Activated naive CD4-positive, alpha-beta T cell treated with anti-CD3 and anti-CD28 coated beads, Interleukin-2, amount 10 ng/mL, durations not matched to agents 7 days and 5 days (primary cell): ENCODE results near the gene COL25A1.
"Not testable (repeated sequence)": the region's sequence is repeated elsewhere in the genome, so short reads cannot be mapped to it uniquely, and the experiment has no call there.

Experiments
- CTCF ChIA-PET: fragments of 350-600 bp; sonication (Branson Sonifier 250); formaldehyde crosslinking; loops from one replicate; lab custom pipeline; 2021; ENCODE audit warnings: antibody characterized with exemption; lab: Charles Lee
- DNase-seq: peaks from one replicate; pipeline ENCODE4 v3.0.0-alpha.2; 2020
- H3K27ac Mint-ChIP-seq: one replicate; pipeline ENCODE4 v1.8.0; 2021; ENCODE audit warnings: mild to moderate bottlenecking, moderate library complexity, mixed read lengths
- H3K27me3 Mint-ChIP-seq: one replicate; pipeline ENCODE4 v1.8.0; 2021; ENCODE audit warnings: mild to moderate bottlenecking, mixed read lengths
- H3K36me3 Mint-ChIP-seq: one replicate; pipeline ENCODE4 v1.8.0; 2021; ENCODE audit warnings: mixed read lengths
- H3K4me1 Mint-ChIP-seq: one replicate; pipeline ENCODE4 v1.8.0; 2021; ENCODE audit warnings: mixed read lengths
- H3K4me3 Mint-ChIP-seq: one replicate; pipeline ENCODE4 v1.8.0; 2021; ENCODE audit warnings: mild to moderate bottlenecking, moderate library complexity, mixed read lengths
- H3K9me3 Mint-ChIP-seq: one replicate; pipeline ENCODE4 v1.8.0; 2021; ENCODE audit warnings: mixed read lengths

The COL25A1 gene

GRCh38 chr4:109160494-109160893 is 142.0 kb downstream of the COL25A1 start:
- CTCF ChIA-PET: no interaction called here
- Mint-ChIP-seq H3K4me1 (no peaks in the 10 kb centered on the region), H3K27me3 (peaks cover 13% of the 10 kb centered on the region), H3K9me3 (no peaks in the 10 kb centered on the region), H3K4me3 (no peak overlapping the region), H3K27ac (no peak overlapping the region), H3K36me3 (no peaks in the 10 kb centered on the region)
- no peak for DNase-seq

- CTCF ChIA-PET: no interaction called here
- Mint-ChIP-seq H3K36me3 (no peaks in the 10 kb centered on the region), H3K9me3 (no peaks in the 10 kb centered on the region), H3K27me3 (peaks cover 8% of the 10 kb centered on the region), H3K4me3 (no peak overlapping the region), H3K27ac (no peak overlapping the region), H3K4me1 (no peaks in the 10 kb centered on the region)
- DNase-seq: no peak
Measured at GRCh38 chr4:109157696-109158095, 144.8 kb downstream of the COL25A1 start.

GRCh38 chr4:109157205-109157604 is 145.3 kb downstream of the COL25A1 start:
- Mint-ChIP-seq H3K4me3 (no peak overlapping the region), H3K27ac (no peak overlapping the region), H3K4me1 (no peaks in the 10 kb centered on the region), H3K27me3 (peaks cover 5% of the 10 kb centered on the region), H3K36me3 (no peaks in the 10 kb centered on the region), H3K9me3 (no peaks in the 10 kb centered on the region)
- CTCF ChIA-PET: no interaction called here
- DNase-seq: no peak

- Mint-ChIP-seq H3K9me3 (no peaks in the 10 kb centered on the region), H3K36me3 (no peaks in the 10 kb centered on the region), H3K4me1 (no peaks in the 10 kb centered on the region), H3K27ac (no peak overlapping the region), H3K4me3 (no peak overlapping the region), H3K27me3 (peaks cover 5% of the 10 kb centered on the region)
- no peak for DNase-seq
- CTCF ChIA-PET: no interaction called here
Measured at GRCh38 chr4:109156356-109156755, 146.1 kb downstream of the COL25A1 start.

GRCh38 chr4:109155682-109156283 is 146.7 kb downstream of the COL25A1 start:
- DNase-seq: no peak
- peaks cover 5% of the 10 kb centered on the region for H3K27me3 Mint-ChIP-seq
- no peaks in the 10 kb centered on the region for H3K36me3 Mint-ChIP-seq
- no peaks in the 10 kb centered on the region for H3K4me1 Mint-ChIP-seq
- CTCF ChIA-PET: no interaction called here
- no peaks in the 10 kb centered on the region for H3K9me3 Mint-ChIP-seq
- no peak overlapping the region for H3K4me3 Mint-ChIP-seq
- no peak overlapping the region for H3K27ac Mint-ChIP-seq

- Mint-ChIP-seq H3K4me3 (no peak overlapping the region), H3K4me1 (no peaks in the 10 kb centered on the region), H3K27ac (no peak overlapping the region), H3K9me3 (no peaks in the 10 kb centered on the region), H3K27me3 (peaks cover 5% of the 10 kb centered on the region), H3K36me3 (no peaks in the 10 kb centered on the region)
- DNase-seq: no peak
- CTCF ChIA-PET: no interaction called here
Measured at GRCh38 chr4:109155084-109155483, 147.4 kb downstream of the COL25A1 start.

- Mint-ChIP-seq H3K27ac (no peak overlapping the region), H3K4me3 (no peak overlapping the region), H3K27me3 (peaks cover 5% of the 10 kb centered on the region), H3K36me3 (no peaks in the 10 kb centered on the region), H3K9me3 (no peaks in the 10 kb centered on the region), H3K4me1 (no peaks in the 10 kb centered on the region)
- CTCF ChIA-PET: interaction anchor here (1.5 kb wide), 1 partner anchor 11 kb away, joined by 3 read pairs; no protein-coding TSS in a partner anchor
- no peak for DNase-seq
Measured at GRCh38 chr4:109154424-109154823, 148.0 kb downstream of the COL25A1 start.

GRCh38 chr4:109149836-109150235 is 152.6 kb downstream of the COL25A1 start:
- Mint-ChIP-seq H3K27me3 (peaks cover 10% of the 10 kb centered on the region), H3K36me3 (no peaks in the 10 kb centered on the region), H3K4me1 (no peaks in the 10 kb centered on the region)

GRCh38 chr4:109148577-109149075 is 153.8 kb downstream of the COL25A1 start:
- DNase-seq: no peak
- H3K27me3 Mint-ChIP-seq: peaks cover 12% of the 10 kb centered on the region
- H3K4me1 Mint-ChIP-seq: no peaks in the 10 kb centered on the region
- no peak overlapping the region for H3K4me3 Mint-ChIP-seq
- no peaks in the 10 kb centered on the region for H3K36me3 Mint-ChIP-seq
- H3K27ac Mint-ChIP-seq: no peak overlapping the region
- no peaks in the 10 kb centered on the region for H3K9me3 Mint-ChIP-seq
- CTCF ChIA-PET: no interaction called here

More at GRCh38 chr4:109149836-109150235, 152.6 kb downstream of the COL25A1 start:
- Mint-ChIP-seq H3K9me3 (no peaks in the 10 kb centered on the region), H3K27ac (no peak overlapping the region), H3K4me3 (no peak overlapping the region)
- CTCF ChIA-PET: no interaction called here
- no peak for DNase-seq

- no peaks in the 10 kb centered on the region for H3K4me1 Mint-ChIP-seq
- no peaks in the 10 kb centered on the region for H3K36me3 Mint-ChIP-seq
- H3K27ac Mint-ChIP-seq: no peak overlapping the region
- H3K27me3 Mint-ChIP-seq: peaks cover 17% of the 10 kb centered on the region
- CTCF ChIA-PET: no interaction called here
- H3K9me3 Mint-ChIP-seq: no peaks in the 10 kb centered on the region
- no peak for DNase-seq
- H3K4me3 Mint-ChIP-seq: no peak overlapping the region
Measured at GRCh38 chr4:109147135-109147534, 155.3 kb downstream of the COL25A1 start.

GRCh38 chr4:109146499-109146898 is 156.0 kb downstream of the COL25A1 start:
- no peaks in the 10 kb centered on the region for H3K9me3 Mint-ChIP-seq
- no peaks in the 10 kb centered on the region for H3K4me1 Mint-ChIP-seq
- H3K36me3 Mint-ChIP-seq: no peaks in the 10 kb centered on the region
- H3K27ac Mint-ChIP-seq: no peak overlapping the region
- H3K27me3 Mint-ChIP-seq: peaks cover 17% of the 10 kb centered on the region
- DNase-seq: no peak
- CTCF ChIA-PET: no interaction called here
- no peak overlapping the region for H3K4me3 Mint-ChIP-seq

- CTCF ChIA-PET, H3K9me3 Mint-ChIP-seq, H3K27me3 Mint-ChIP-seq, H3K36me3 Mint-ChIP-seq, H3K27ac Mint-ChIP-seq, DNase-seq, H3K4me1 Mint-ChIP-seq, H3K4me3 Mint-ChIP-seq: not testable (repeated sequence)
Measured at GRCh38 chr4:109138125-109138524, 164.3 kb downstream of the COL25A1 start.

GRCh38 chr4:109134921-109135320 is 167.5 kb downstream of the COL25A1 start:
- Mint-ChIP-seq H3K36me3 (no peaks in the 10 kb centered on the region), H3K27ac (no peak overlapping the region), H3K27me3 (peaks cover 6% of the 10 kb centered on the region), H3K4me1 (no peaks in the 10 kb centered on the region), H3K9me3 (no peaks in the 10 kb centered on the region), H3K4me3 (no peak overlapping the region)
- no peak for DNase-seq
- CTCF ChIA-PET: no interaction called here

GRCh38 chr4:109134268-109134667 is 168.2 kb downstream of the COL25A1 start:
- Mint-ChIP-seq H3K4me3 (no peak overlapping the region), H3K9me3 (no peaks in the 10 kb centered on the region), H3K27me3 (peaks cover 6% of the 10 kb centered on the region), H3K36me3 (no peaks in the 10 kb centered on the region), H3K4me1 (no peaks in the 10 kb centered on the region), H3K27ac (no peak overlapping the region)
- CTCF ChIA-PET: no interaction called here
- no peak for DNase-seq

- no peak overlapping the region for H3K27ac Mint-ChIP-seq
- no peak overlapping the region for H3K4me3 Mint-ChIP-seq
- H3K4me1 Mint-ChIP-seq: no peaks in the 10 kb centered on the region
- CTCF ChIA-PET: no interaction called here
- H3K27me3 Mint-ChIP-seq: peaks cover 6% of the 10 kb centered on the region
- H3K9me3 Mint-ChIP-seq: no peaks in the 10 kb centered on the region
- no peaks in the 10 kb centered on the region for H3K36me3 Mint-ChIP-seq
- no peak for DNase-seq
Measured at GRCh38 chr4:109131559-109131958, 170.9 kb downstream of the COL25A1 start.
